ENCODE data around the gene UQCRHL.

GRCh38 chr1:15757575-15758342 lies 49.7 kb downstream of the UQCRHL start:
- no peak for TF ChIP-seq TCF3 (IDR thresholded peaks at IDR 0.05; ENCODE audit: borderline replicate concordance, insufficient read depth, low read depth, low read length)
- TF ChIP-seq HCFC1 (IDR thresholded peaks at IDR 0.05; ENCODE audit: low read length), result no peak
- no peak for TF ChIP-seq ATF7 (IDR thresholded peaks at IDR 0.05; ENCODE audit: low read depth)
- no peak for TF ChIP-seq EZH2 (IDR thresholded peaks at IDR 0.05; ENCODE audit: borderline replicate concordance, control insufficient read depth, low read depth, low read length)
